ENCODE measurements around the gene THSD4. TPM values are rescaled to one million over a fixed set of nuclear protein-coding genes. Genes with fewer than 3 reads are reported as not detected.
A peak's percentile ranks its signal among the peaks of the same experiment; 100 is the strongest.

THSD4 gene
- total and polyA plus RNA-seq, 2 of the 4 experiments (the other 2 are of a cell fraction) = 25.5 to 31.1 TPM

GRCh38 chr15:71118881-71119632, 3.8 kb downstream of the THSD4 start:
- no peak overlapping the region for H3K4me2 ChIP-seq (ENCODE audit: low read depth, low read length)
- POLR2A ChIA-PET (ENCODE audit: unreplicated experiment) = no interaction called here
- H3K9me1 ChIP-seq (ENCODE audit: insufficient read depth, low read length) = peaks cover 23% of the 10 kb centered on the region
- H3K4me1 ChIP-seq (ENCODE audit: control insufficient read depth, insufficient read depth, low read length) = peaks cover 14% of the 10 kb centered on the region
- H3K36me3 ChIP-seq (ENCODE audit: control insufficient read depth, insufficient read depth, low read length) = peaks cover 10% of the 10 kb centered on the region
- H4K8ac ChIP-seq (ENCODE audit: low read depth in 2 of 2, low read length in 2 of 2) = no peak overlapping the region
- no peak overlapping the region for H3K4ac ChIP-seq (ENCODE audit: low read depth, low read length)
- intact Hi-C loops (cut with micrococcal nuclease) = loop anchor here (5.0 kb wide), 2 partner anchors 98 to 213 kb away; no protein-coding TSS in a partner anchor
- H2AK5ac ChIP-seq (ENCODE audit: low read depth, low read length) = peak overlapping the region; percentile 2; the same call in 1 of the 2 replicates
- CTCF ChIA-PET = no interaction called here
- no peak overlapping the region for H2BK15ac ChIP-seq (ENCODE audit: low read depth, low read length)
- no peak overlapping the region for H2BK120ac ChIP-seq (ENCODE audit: low read depth, low read length)
- H3K9me3 ChIP-seq (ENCODE audit: control insufficient read depth, insufficient read depth, low read length) = no peaks in the 10 kb centered on the region
- H3K18ac ChIP-seq (ENCODE audit: low read depth, low read length) = no peak overlapping the region
- TF ChIP-seq POLR2A (IDR thresholded peaks at IDR 0.05; ENCODE audit: low read depth, low read length) (no peak), CTCF (conservative IDR thresholded peaks at IDR 0.05; ENCODE audit: low read depth, low read length) (no peak), RAD21 (IDR thresholded peaks at IDR 0.05; ENCODE audit: low read length) (no peak), RFX5 (IDR thresholded peaks at IDR 0.05; ENCODE audit: low read depth, low read length) (no peak), SMC3 (IDR thresholded peaks at IDR 0.05; ENCODE audit: low read depth, low read length) (no peak), FOS (IDR thresholded peaks at IDR 0.05; ENCODE audit: low read depth, low read length) (no peak), USF2 (IDR thresholded peaks at IDR 0.05; ENCODE audit: low read depth, low read length) (no peak), MAZ (IDR thresholded peaks at IDR 0.05; ENCODE audit: borderline replicate concordance, low read depth, low read length) (no peak), NFE2L2 (IDR thresholded peaks at IDR 0.05; ENCODE audit: low read depth, low read length) (no peak), RCOR1 (IDR thresholded peaks at IDR 0.05; ENCODE audit: insufficient replicate concordance, low read length) (no peak), MXI1 (IDR thresholded peaks at IDR 0.05; ENCODE audit: borderline replicate concordance, low read depth, low read length) (no peak), CHD1 (IDR thresholded peaks at IDR 0.05; ENCODE audit: low read depth, low read length) (no peak)
- ATAC-seq (ENCODE audit: low read depth) = no peak
- no peak overlapping the region for H2BK20ac ChIP-seq (ENCODE audit: low read depth, low read length)
- dilution Hi-C loops (cut with HindIII; ENCODE audit: low sequenced_read_pairs, unreplicated experiment) = no loop called here
- H4K91ac ChIP-seq (ENCODE audit: insufficient read depth, low read depth, low read length) = no peak overlapping the region
- no peak overlapping the region for H3K27ac ChIP-seq (ENCODE audit: insufficient read depth, low read length)
- peaks cover 11% of the 10 kb centered on the region; the same call in 1 of the 2 replicates for H4K20me1 ChIP-seq (ENCODE audit: insufficient read depth, low read length)
- H2BK5ac ChIP-seq (ENCODE audit: low read depth, low read length, poor library complexity, severe bottlenecking) = no peak overlapping the region
- H4K5ac ChIP-seq (ENCODE audit: low read depth, low read length) = no peak overlapping the region
- H3K79me1 ChIP-seq (ENCODE audit: low read depth in 1 of 2, low read length in 2 of 2) = peaks cover 37 to 88% of the 10 kb centered on the region in 2 experiments
- no TSS peak for BruUV-seq (replicated peaks)
- H3K27me3 ChIP-seq (ENCODE audit: control insufficient read depth, insufficient read depth, low read length) = no peaks in the 10 kb centered on the region
- no peak overlapping the region for H3K9ac ChIP-seq (ENCODE audit: low read depth, low read length)
- in situ Hi-C loops (cut with MboI; ENCODE audit: low sequenced_read_pairs) = no loop called here
- H2AFZ ChIP-seq (replicated peaks; ENCODE audit: low read length, poor library complexity) = no peak overlapping the region
- H3K56ac ChIP-seq (ENCODE audit: extremely low read depth, insufficient read depth, low read length) = no peak overlapping the region
- H3K4me3 ChIP-seq (ENCODE audit: insufficient read depth, low read depth, low read length) = no peak overlapping the region
- no peak overlapping the region for H2AK9ac ChIP-seq (replicated peaks; ENCODE audit: low read depth, low read length, poor library complexity)
- WGBS, 2 experiments (ENCODE audit: extremely low coverage in 2 of 2, insufficient read length in 1 of 2) = 90% methylated on average over 3 of the region's 11 CpGs; no CpG with 5 or more reads in 1 of the 2 experiments
- H3K14ac ChIP-seq (replicated peaks; ENCODE audit: low read depth, low read length) = no peak overlapping the region
- DNase-seq = no peak
- H3K23ac ChIP-seq (ENCODE audit: low read depth, low read length) = no peak overlapping the region

All from IMR-90 (cell line).